Omental fat pad (tissue), 4 donors: ENCODE measurements around the gene MYO1B. TPM values are rescaled to one million over a fixed set of nuclear protein-coding genes. Genes with fewer than 3 reads are reported as not detected.
A peak's percentile ranks its signal among the peaks of the same experiment; 100 is the strongest.

Source experiments
- ATAC-seq: fragments of 150-250 bp; one replicate; pipeline ENCODE4 v1.9.1; 2016; ENCODE audit warnings: mild to moderate bottlenecking, moderate library complexity; ENCODE audit not compliant: low FRiP score
- DNase-seq: peaks from one replicate; pipeline ENCODE4 v3.0.0-alpha.2; 2019; ENCODE audit warnings: low spot score
- total RNA-seq, 4 donors: library from RNA; depleted of rRNA; stranded (reverse); fragments of >200 nt; gene quantifications; one replicate each; pipeline ENCODE4 v1.1.0, GENCODE V29; 2016
- TF ChIP-seq, protein P1 (sequence below), 3 donors: fragments of 450-650 bp; IDR thresholded peaks; one replicate each; pipeline ENCODE4 v1.5.1; 2016 to 2017; ENCODE audit warnings: antibody characterized with exemption in 3 of 3, mild to moderate bottlenecking in 3 of 3, moderate library complexity in 2 of 3

Gene MYO1B
- total RNA-seq, 4 donors from 2014 or later, result 37.7 to 118 (median 59.8) TPM

DNA sequence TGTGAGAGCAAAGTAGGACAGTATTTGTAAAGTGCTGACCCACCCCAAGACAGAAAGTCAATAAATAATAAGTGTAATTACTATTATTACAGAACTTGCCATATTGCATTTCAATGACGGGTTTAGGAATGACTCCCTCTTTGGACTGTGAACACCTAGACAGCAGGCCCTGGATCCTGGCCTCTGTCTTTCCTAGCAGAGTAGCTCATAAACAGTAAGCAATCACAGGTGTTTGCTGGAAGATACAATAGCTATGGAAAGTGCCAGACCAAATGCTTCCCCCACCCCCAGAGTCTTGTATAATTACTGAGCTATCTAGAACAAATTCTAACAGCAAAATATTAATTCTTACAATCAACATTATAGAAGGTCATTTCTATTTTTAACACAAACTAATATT lies 20.1 kb upstream of the MYO1B start:
- DNase-seq, result no peak
- TF ChIP-seq, protein P1, sequence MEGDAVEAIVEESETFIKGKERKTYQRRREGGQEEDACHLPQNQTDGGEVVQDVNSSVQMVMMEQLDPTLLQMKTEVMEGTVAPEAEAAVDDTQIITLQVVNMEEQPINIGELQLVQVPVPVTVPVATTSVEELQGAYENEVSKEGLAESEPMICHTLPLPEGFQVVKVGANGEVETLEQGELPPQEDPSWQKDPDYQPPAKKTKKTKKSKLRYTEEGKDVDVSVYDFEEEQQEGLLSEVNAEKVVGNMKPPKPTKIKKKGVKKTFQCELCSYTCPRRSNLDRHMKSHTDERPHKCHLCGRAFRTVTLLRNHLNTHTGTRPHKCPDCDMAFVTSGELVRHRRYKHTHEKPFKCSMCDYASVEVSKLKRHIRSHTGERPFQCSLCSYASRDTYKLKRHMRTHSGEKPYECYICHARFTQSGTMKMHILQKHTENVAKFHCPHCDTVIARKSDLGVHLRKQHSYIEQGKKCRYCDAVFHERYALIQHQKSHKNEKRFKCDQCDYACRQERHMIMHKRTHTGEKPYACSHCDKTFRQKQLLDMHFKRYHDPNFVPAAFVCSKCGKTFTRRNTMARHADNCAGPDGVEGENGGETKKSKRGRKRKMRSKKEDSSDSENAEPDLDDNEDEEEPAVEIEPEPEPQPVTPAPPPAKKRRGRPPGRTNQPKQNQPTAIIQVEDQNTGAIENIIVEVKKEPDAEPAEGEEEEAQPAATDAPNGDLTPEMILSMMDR (IDR thresholded peaks at IDR 0.05), result no peak
- ATAC-seq, result no peak

DNA sequence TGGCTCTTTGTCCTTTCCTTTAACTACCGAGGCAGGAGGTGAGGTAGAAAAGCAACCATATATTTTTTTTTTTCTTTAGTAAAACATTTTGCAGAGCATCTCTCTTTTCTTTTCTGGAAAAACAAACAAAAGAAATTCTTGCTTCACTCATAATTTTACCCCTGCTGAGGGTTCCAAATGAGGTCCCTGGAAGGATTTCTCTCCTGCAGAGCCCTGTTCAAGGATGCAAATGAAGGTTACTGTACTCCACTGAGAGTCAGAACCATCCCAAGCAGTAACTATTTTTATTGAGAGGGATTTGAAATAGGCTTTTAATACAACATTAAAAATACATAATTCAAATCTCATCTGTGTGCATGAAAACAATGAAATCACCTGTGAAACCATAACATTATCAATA lies 19.5 kb upstream of the MYO1B start:
- ATAC-seq, result no peak
- TF ChIP-seq, protein P1 (IDR thresholded peaks at IDR 0.05), result no peak
- DNase-seq, result no peak

DNA sequence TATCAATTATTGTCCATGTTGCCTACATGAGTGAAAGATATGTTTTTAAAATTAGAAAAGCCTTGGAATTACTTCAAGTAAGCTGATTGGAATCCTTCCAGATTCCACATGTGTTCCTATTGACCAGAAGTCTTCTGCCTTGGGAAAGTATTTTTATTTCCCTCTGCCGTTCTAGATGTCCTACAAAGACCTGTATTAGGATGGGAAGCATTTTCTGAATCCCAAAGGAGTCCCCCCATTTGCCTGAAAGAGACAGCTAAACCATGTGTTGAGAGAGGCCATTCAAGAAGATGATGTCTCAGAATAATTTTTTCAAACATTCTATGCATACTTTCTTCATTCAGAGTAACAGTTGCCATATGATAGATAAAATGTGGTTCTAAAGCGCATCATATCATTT lies 19.0 kb upstream of the MYO1B start:
- TF ChIP-seq, protein P1 (IDR thresholded peaks at IDR 0.05), result no peak
- DNase-seq (no peak), ATAC-seq (no peak)

DNA sequence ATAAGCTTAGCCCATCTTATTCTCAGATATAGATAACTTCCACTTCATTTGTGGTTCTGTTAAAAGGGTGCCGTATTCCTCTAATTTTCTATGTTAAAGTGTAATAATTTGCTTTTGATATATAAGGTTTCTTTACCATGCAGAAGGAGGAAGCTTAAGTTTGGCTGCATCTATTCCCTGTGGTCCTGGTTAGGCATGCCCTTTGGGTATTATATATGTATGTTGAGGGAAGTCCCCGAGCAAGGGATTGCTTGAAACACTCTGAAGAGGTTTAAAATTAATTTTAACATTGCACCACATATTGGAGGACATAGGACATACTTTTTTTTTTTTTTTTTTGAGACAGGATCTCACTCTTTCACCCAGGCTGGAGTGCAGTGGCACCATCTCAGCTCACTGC lies 16.9 kb upstream of the MYO1B start:
- TF ChIP-seq, protein P1 (IDR thresholded peaks at IDR 0.05), result no peak
- no peak for DNase-seq

DNA sequence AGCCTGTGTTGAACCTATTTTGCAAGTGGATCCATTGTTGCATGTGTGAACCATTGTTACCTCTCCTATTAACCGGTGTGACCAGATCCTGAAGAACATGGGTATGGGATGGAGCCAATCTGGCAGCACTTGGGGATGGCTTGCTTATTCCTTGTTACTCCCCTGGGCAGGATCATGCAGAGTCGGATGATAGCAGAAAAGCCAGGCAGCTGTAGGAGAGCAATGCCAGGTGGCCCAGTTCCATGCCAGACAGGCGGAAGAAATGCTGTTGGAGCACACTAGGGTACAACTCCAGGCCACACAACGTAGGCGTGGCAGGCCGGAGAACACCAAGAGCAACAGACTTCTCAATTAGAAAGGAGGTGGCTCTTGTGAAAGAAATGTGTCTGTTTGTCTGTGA lies 16.3 kb upstream of the MYO1B start:
- DNase-seq (no peak), ATAC-seq (peak; percentile 33)
- TF ChIP-seq, protein P1 (IDR thresholded peaks at IDR 0.05), result no peak

More for the DNA sequence above, 16.9 kb upstream of the MYO1B start:
- no peak for ATAC-seq

DNA sequence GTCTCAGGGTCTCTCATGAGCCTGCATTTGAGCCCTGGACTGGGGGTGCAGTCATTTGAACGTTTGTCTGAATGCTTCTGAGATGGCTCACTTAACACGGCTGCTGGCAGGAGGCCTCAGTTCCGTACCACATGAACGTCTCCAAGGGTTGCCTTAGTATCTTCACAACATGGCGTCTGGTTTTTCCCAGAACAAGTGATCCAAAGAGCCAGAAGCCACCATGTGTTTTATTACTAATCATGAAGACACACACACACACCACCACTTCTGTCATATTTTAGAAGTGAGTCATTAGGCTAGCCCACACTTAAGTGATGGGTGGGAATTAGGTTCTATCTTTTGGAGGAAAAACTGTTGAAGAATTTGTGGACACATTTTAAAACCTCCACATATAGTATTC lies 15.0 kb upstream of the MYO1B start:
- ATAC-seq, result peak; percentile 49
- TF ChIP-seq, protein P1 (IDR thresholded peaks at IDR 0.05), result no peak

DNA sequence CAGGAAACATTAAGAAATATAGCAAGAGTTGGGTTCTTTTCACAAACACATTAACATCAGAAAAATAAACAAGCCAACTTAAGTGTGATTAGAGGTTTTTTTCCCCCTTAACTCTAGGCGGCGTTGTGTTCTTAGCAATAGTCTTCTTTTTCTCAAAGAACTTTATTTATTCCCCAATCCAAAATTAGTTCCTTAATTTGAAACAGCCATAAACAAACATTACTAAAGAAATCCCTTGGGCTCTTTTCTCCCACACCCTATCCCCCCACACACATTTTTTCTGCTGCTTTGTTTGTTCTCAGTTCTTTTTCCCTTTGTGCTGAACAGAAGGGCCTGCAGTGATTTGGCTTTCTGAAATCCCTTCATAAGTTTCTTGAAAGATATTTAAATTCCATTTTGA lies 13.2 kb upstream of the MYO1B start:
- ATAC-seq, result no peak

More for the DNA sequence above, 15.0 kb upstream of the MYO1B start:
- DNase-seq, result no peak

More for the DNA sequence above, 13.2 kb upstream of the MYO1B start:
- DNase-seq, result no peak
- TF ChIP-seq, protein P1 (IDR thresholded peaks at IDR 0.05), result no peak
